Measurements from ENCODE around the gene SEPSECS. TPM values are rescaled to one million over a fixed set of nuclear protein-coding genes. Genes with fewer than 3 reads are reported as not detected.

The SEPSECS gene
- total RNA-seq, 1 experiment from 2014 or later = 9.1 TPM

DNA sequence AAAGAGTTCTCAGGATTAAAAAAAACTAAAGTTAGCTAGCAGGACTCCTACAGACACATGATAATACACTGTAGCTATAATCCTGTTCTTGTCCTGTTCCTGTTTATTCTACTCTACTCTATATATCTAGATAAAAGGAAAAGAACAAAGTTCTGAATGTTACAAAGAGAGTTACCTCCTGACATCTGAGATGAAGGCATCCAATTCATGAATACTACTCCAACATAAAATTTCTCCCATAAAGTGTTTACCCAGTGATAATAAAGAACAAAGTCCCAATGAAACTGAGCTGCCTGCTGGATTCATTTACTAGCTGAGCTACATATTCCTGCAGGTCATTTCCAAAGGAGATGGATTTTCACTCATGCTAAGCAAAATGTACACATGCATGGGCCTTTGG, 27.1 kb downstream of the SEPSECS start:
- intact Hi-C loops (cut with micrococcal nuclease; ENCODE audit: unreplicated experiment) = no loop called here
- no TSS peak for BruUV-seq (replicated peaks)
- CTCF ChIA-PET = no interaction called here
- no peaks in the 10 kb centered on the region for H3K9me2 ChIP-seq (ENCODE audit: insufficient read depth)
- H3K4me3 ChIP-seq = no peak overlapping the region
- no peaks in the 10 kb centered on the region for H4K20me1 ChIP-seq (ENCODE audit: insufficient read depth)
- H3K36me3 ChIP-seq (ENCODE audit: low read depth) = no peaks in the 10 kb centered on the region
- no peak overlapping the region for H3K27ac ChIP-seq
- H3K4me2 ChIP-seq = no peak overlapping the region
- H3K9me3 ChIP-seq (ENCODE audit: insufficient read depth, low read depth) = no peaks in the 10 kb centered on the region
- no peaks in the 10 kb centered on the region for H3K79me2 ChIP-seq (ENCODE audit: low read depth)
- no peak overlapping the region for H2AFZ ChIP-seq
- POLR2A ChIA-PET (ENCODE audit: unreplicated experiment) = no interaction called here
- H3F3A ChIP-seq (ENCODE audit: insufficient read depth, low read depth) = no peaks in the 10 kb centered on the region
- TF ChIP-seq, protein P1, sequence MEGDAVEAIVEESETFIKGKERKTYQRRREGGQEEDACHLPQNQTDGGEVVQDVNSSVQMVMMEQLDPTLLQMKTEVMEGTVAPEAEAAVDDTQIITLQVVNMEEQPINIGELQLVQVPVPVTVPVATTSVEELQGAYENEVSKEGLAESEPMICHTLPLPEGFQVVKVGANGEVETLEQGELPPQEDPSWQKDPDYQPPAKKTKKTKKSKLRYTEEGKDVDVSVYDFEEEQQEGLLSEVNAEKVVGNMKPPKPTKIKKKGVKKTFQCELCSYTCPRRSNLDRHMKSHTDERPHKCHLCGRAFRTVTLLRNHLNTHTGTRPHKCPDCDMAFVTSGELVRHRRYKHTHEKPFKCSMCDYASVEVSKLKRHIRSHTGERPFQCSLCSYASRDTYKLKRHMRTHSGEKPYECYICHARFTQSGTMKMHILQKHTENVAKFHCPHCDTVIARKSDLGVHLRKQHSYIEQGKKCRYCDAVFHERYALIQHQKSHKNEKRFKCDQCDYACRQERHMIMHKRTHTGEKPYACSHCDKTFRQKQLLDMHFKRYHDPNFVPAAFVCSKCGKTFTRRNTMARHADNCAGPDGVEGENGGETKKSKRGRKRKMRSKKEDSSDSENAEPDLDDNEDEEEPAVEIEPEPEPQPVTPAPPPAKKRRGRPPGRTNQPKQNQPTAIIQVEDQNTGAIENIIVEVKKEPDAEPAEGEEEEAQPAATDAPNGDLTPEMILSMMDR (conservative IDR thresholded peaks at IDR 0.05) = no peak
- no peak for TF ChIP-seq EZH2 (IDR thresholded peaks at IDR 0.05; ENCODE audit: low read depth)
- DNase-seq = no peak
- no peaks in the 10 kb centered on the region for H3K27me3 ChIP-seq (ENCODE audit: insufficient read depth, low read depth)
- no peaks in the 10 kb centered on the region for H3K4me1 ChIP-seq (replicated peaks; ENCODE audit: insufficient read depth)

DNA sequence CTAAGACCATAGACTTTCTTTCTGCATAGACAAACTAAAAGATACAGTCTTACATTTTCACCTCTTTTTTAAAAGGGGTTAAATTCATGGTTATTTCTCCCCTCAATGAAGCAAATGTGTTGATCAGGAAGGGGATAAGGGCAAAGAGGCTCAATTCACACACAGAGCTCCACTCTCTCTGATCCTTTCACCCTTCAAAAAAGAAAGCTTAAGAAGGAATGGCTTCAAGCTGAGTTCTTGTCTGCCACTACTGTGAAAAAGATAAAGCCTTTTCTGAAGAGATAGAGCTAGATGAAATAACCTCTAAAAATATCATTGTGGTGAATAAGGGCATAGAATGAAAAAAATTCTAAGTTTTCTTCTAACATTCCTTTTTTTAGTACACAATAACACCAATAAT, 28.3 kb downstream of the SEPSECS start:
- Histone ChIP-seq H3F3A (ENCODE audit: insufficient read depth, low read depth) (no peaks in the 10 kb centered on the region), H3K27ac (no peak overlapping the region), H3K4me2 (no peak overlapping the region), H3K4me3 (no peak overlapping the region), H3K9me3 (ENCODE audit: insufficient read depth, low read depth) (no peaks in the 10 kb centered on the region), H2AFZ (no peak overlapping the region), H3K4me1 (replicated peaks; ENCODE audit: insufficient read depth) (no peaks in the 10 kb centered on the region), H3K9me2 (ENCODE audit: insufficient read depth) (no peaks in the 10 kb centered on the region), H3K27me3 (ENCODE audit: insufficient read depth, low read depth) (no peaks in the 10 kb centered on the region), H3K79me2 (ENCODE audit: low read depth) (no peaks in the 10 kb centered on the region), H3K36me3 (ENCODE audit: low read depth) (no peaks in the 10 kb centered on the region), H4K20me1 (ENCODE audit: insufficient read depth) (no peaks in the 10 kb centered on the region)
- no peak for TF ChIP-seq EZH2 (IDR thresholded peaks at IDR 0.05; ENCODE audit: low read depth)
- TF ChIP-seq, protein P1 (conservative IDR thresholded peaks at IDR 0.05) = no peak
- ChIA-PET POLR2A (ENCODE audit: unreplicated experiment) (interaction anchor here (0.6 to 0.7 kb wide), 2 partner anchors 28 to 245 kb away, joined by 5 to 7 read pairs; partner anchors contain the start of gene SEPSECS), CTCF (no interaction called here)
- no TSS peak for BruUV-seq (replicated peaks)
- no peak for DNase-seq
- intact Hi-C loops (cut with micrococcal nuclease; ENCODE audit: unreplicated experiment) = no loop called here

DNA sequence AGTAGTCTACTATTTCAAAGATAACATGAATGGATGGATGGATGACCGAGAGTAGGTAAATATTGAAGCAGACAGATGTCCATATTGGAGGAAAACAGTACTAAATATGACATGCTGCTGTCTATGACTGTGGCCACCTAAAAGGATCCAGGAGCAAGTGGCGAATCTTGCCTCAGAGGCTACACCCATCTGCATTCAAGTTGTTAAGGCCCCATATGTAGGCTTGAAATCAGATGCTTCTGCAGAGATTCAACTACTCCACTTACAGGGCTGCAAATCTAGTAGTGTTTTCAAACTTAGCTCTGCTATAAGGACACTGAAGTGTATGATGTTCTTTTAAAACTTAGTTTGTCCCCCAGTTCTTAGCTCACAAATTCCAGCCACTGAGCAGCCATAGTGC, 28.9 kb downstream of the SEPSECS start:
- Histone ChIP-seq H4K20me1 (ENCODE audit: insufficient read depth) (no peaks in the 10 kb centered on the region), H3K4me2 (no peak overlapping the region), H3K9me3 (ENCODE audit: insufficient read depth, low read depth) (no peaks in the 10 kb centered on the region), H3K9me2 (ENCODE audit: insufficient read depth) (no peaks in the 10 kb centered on the region), H3K27ac (no peak overlapping the region), H3F3A (ENCODE audit: insufficient read depth, low read depth) (no peaks in the 10 kb centered on the region), H3K36me3 (ENCODE audit: low read depth) (no peaks in the 10 kb centered on the region), H3K4me3 (no peak overlapping the region), H3K4me1 (replicated peaks; ENCODE audit: insufficient read depth) (no peaks in the 10 kb centered on the region), H3K27me3 (ENCODE audit: insufficient read depth, low read depth) (no peaks in the 10 kb centered on the region), H2AFZ (no peak overlapping the region), H3K79me2 (ENCODE audit: low read depth) (no peaks in the 10 kb centered on the region)
- POLR2A ChIA-PET (ENCODE audit: unreplicated experiment) = no interaction called here
- no TSS peak for BruUV-seq (replicated peaks)
- DNase-seq = no peak
- CTCF ChIA-PET = no interaction called here
- TF ChIP-seq, protein P1 (conservative IDR thresholded peaks at IDR 0.05) = no peak
- TF ChIP-seq EZH2 (IDR thresholded peaks at IDR 0.05; ENCODE audit: low read depth) = no peak
- intact Hi-C loops (cut with micrococcal nuclease; ENCODE audit: unreplicated experiment) = no loop called here
